Suppressor macrophage (primary cell): ENCODE data around the gene RNF32.
"Not testable (repeated sequence)": the region's sequence is repeated elsewhere in the genome, so short reads cannot be mapped to it uniquely, and the experiment has no call there.

ENCODE experiments used
- DNase-seq, 4 experiments: peaks; one replicate each; pipeline ENCODE4 v3.0.0-alpha.2; 2020 to 2022

The RNF32 gene

GRCh38 chr7:156642306-156643045 lies 1.9 kb downstream of the RNF32 start:
- DNase-seq: no peak

GRCh38 chr7:156647330-156647729 lies 6.8 kb downstream of the RNF32 start:
- not testable (repeated sequence) for DNase-seq

- peak in 3 of 4 experiments; percentile 17 to 20 (median 17) for DNase-seq
Measured at GRCh38 chr7:156650042-156650441, 9.5 kb downstream of the RNF32 start.

GRCh38 chr7:156651474-156651873 lies 10.9 kb downstream of the RNF32 start:
- DNase-seq: no peak

GRCh38 chr7:156652886-156653568 lies 12.5 kb downstream of the RNF32 start:
- no peak for DNase-seq

GRCh38 chr7:156654511-156655234 lies 14.1 kb downstream of the RNF32 start:
- DNase-seq: no peak

- no peak for DNase-seq
Measured at GRCh38 chr7:156655251-156655650, 14.7 kb downstream of the RNF32 start.

- no peak for DNase-seq
Measured at GRCh38 chr7:156655983-156656382, 15.4 kb downstream of the RNF32 start.

GRCh38 chr7:156656598-156656997 lies 16.0 kb downstream of the RNF32 start:
- DNase-seq: no peak

GRCh38 chr7:156657681-156658080 lies 17.1 kb downstream of the RNF32 start:
- no peak for DNase-seq

- DNase-seq: no peak
Measured at GRCh38 chr7:156659203-156659602, 18.6 kb downstream of the RNF32 start.

- DNase-seq: no peak
Measured at GRCh38 chr7:156659961-156660360, 19.4 kb downstream of the RNF32 start.

GRCh38 chr7:156661637-156662036 lies 21.1 kb downstream of the RNF32 start:
- no peak for DNase-seq

- no peak for DNase-seq
Measured at GRCh38 chr7:156662277-156662676, 21.7 kb downstream of the RNF32 start.

- DNase-seq: no peak
Measured at GRCh38 chr7:156665101-156665500, 24.5 kb downstream of the RNF32 start.

GRCh38 chr7:156666368-156667109 lies 26.0 kb downstream of the RNF32 start:
- no peak for DNase-seq

- DNase-seq: no peak
Measured at GRCh38 chr7:156667110-156667426, 26.5 kb downstream of the RNF32 start.

GRCh38 chr7:156668130-156668741 lies 27.7 kb downstream of the RNF32 start:
- no peak for DNase-seq

GRCh38 chr7:156669035-156669828 lies 28.7 kb downstream of the RNF32 start:
- no peak for DNase-seq

GRCh38 chr7:156673454-156673853 lies 32.9 kb downstream of the RNF32 start:
- no peak for DNase-seq

- no peak for DNase-seq
Measured at GRCh38 chr7:156673902-156674301, 33.3 kb downstream of the RNF32 start.

GRCh38 chr7:156675721-156676120 lies 35.1 kb downstream of the RNF32 start:
- no peak for DNase-seq
